Stimulated activated CD8-positive, alpha-beta memory T cell treated with anti-CD3 and anti-CD28 coated beads, Interleukin-2, amount 100 ng/mL, for 48 hours (primary cell): ENCODE data around the gene GEMIN7.

ENCODE experiments used
- DNase-seq, 2 donors: peaks; one replicate each; pipeline ENCODE4 v3.0.0-alpha.2; 2020; ENCODE audit warnings: low read depth in 2 of 2

GEMIN7 gene

GRCh38 chr19:45079063-45079910, at the start of gene GEMIN7:
GEMIN7 (plus strand) TSS chr19:45079260; CDS start chr19:45090115, 10,855 bp downstream.
- peak; percentile 76 to 79 for DNase-seq

- DNase-seq = no peak
Measured at GRCh38 chr19:45030825-45031224, 48.2 kb upstream of the GEMIN7 start.

GRCh38 chr19:45032421-45032820, 46.6 kb upstream of the GEMIN7 start:
- DNase-seq = no peak

GRCh38 chr19:45035755-45036154, 43.3 kb upstream of the GEMIN7 start:
- no peak for DNase-seq

- DNase-seq = no peak
Measured at GRCh38 chr19:45037393-45038169, 41.5 kb upstream of the GEMIN7 start.

GRCh38 chr19:45038931-45039893, 39.8 kb upstream of the GEMIN7 start, which contains the start of gene CLASRP:
CLASRP (plus strand) TSS chr19:45039045; CDS start chr19:45040213, 1,168 bp downstream.
- DNase-seq = peak; percentile 83 to 87

GRCh38 chr19:45040059-45040771, 38.8 kb upstream of the GEMIN7 start:
- no peak for DNase-seq

- DNase-seq = no peak
Measured at GRCh38 chr19:45041125-45041524, 37.9 kb upstream of the GEMIN7 start.

GRCh38 chr19:45045671-45046353, 33.2 kb upstream of the GEMIN7 start:
- DNase-seq = no peak

GRCh38 chr19:45046355-45046754, 32.7 kb upstream of the GEMIN7 start:
- no peak for DNase-seq

- DNase-seq = no peak
Measured at GRCh38 chr19:45047188-45047797, 31.8 kb upstream of the GEMIN7 start.

GRCh38 chr19:45049073-45049736, 29.9 kb upstream of the GEMIN7 start:
- no peak for DNase-seq

GRCh38 chr19:45050036-45050435, 29.0 kb upstream of the GEMIN7 start:
- DNase-seq = no peak

GRCh38 chr19:45051929-45052579, 27.0 kb upstream of the GEMIN7 start:
- DNase-seq = no peak

GRCh38 chr19:45056831-45057230, 22.2 kb upstream of the GEMIN7 start:
- no peak for DNase-seq

GRCh38 chr19:45057444-45057843, 21.6 kb upstream of the GEMIN7 start:
- no peak for DNase-seq

GRCh38 chr19:45058622-45059159, 20.4 kb upstream of the GEMIN7 start:
- no peak for DNase-seq

GRCh38 chr19:45059258-45059965, 19.6 kb upstream of the GEMIN7 start:
- peak; percentile 71 to 75 for DNase-seq
